LHCN-M2 (cell line): ENCODE results near the gene TSPAN7. TPM values are rescaled to one million over a fixed set of nuclear protein-coding genes. Genes with fewer than 3 reads are reported as not detected.
A peak's percentile ranks its signal among the peaks of the same experiment; 100 is the strongest.

Experiments used
- DNase-seq: peaks from one replicate; pipeline ENCODE4 v3.0.0-alpha.2; 2012; ENCODE audit warnings: low read depth
- polyA plus RNA-seq: library from polyadenylated mRNA; unstranded; fragments of >200 nt; gene quantifications from one replicate; pipeline ENCODE4 v1.2.1, GENCODE V29; 2012; ENCODE audit warnings: missing spikeins
- total RNA-seq: library from RNA; depleted of rRNA; stranded (reverse); fragments of >200 nt; gene quantifications from 2 replicates; pipeline ENCODE4 v1.2.3, GENCODE V29; 2014; rRNA removed

Gene TSPAN7, protein sequence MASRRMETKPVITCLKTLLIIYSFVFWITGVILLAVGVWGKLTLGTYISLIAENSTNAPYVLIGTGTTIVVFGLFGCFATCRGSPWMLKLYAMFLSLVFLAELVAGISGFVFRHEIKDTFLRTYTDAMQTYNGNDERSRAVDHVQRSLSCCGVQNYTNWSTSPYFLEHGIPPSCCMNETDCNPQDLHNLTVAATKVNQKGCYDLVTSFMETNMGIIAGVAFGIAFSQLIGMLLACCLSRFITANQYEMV
- 0.26 and 1.8 TPM in 2 replicates for total RNA-seq
- 1.0 TPM for polyA plus RNA-seq

DNA sequence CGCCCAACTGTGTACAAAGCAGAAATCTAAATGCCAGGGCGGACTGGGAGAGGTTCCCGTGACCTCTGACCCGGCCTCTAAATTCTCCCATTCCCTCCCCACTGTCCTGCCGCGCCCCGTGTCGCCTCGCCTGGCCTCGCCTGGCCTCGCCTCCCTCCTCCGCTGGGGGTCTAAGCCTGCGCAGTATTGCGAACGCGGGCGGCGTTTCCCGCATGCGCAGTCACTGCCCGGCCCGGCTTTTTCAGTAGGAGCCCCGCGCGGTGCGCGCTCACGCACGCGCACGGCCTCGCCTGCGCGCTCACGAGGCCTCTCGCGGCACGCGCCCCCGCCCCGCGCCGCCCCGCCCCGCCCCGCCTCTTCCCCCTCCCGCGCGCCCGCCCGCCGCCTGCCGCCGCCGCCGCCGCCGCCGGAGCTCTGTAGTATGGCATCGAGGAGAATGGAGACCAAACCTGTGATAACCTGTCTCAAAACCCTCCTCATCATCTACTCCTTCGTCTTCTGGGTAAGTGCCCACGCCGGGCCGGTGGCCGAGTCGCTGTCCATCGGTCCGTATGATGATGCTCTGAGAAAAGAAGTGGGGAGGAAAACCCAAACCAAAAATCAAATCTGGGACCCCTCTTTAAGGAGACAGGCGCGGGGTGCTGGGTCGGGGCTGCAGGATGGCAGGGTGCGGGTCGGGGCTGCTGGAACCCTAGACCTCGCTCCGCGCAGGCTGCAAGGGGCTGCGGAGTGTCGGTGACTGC is at the start of gene TSPAN7:
Gene TSPAN7, plus strand, starts transcription at position 417 of the 743 bp plus-strand sequence. Its CDS starts 5 bp downstream, at position 422.
- peak; percentile 59 for DNase-seq

GRCh38 chrX:38513112-38513742 is 48.1 kb upstream of the TSPAN7 start:
- DNase-seq: peak; percentile 30

DNA sequence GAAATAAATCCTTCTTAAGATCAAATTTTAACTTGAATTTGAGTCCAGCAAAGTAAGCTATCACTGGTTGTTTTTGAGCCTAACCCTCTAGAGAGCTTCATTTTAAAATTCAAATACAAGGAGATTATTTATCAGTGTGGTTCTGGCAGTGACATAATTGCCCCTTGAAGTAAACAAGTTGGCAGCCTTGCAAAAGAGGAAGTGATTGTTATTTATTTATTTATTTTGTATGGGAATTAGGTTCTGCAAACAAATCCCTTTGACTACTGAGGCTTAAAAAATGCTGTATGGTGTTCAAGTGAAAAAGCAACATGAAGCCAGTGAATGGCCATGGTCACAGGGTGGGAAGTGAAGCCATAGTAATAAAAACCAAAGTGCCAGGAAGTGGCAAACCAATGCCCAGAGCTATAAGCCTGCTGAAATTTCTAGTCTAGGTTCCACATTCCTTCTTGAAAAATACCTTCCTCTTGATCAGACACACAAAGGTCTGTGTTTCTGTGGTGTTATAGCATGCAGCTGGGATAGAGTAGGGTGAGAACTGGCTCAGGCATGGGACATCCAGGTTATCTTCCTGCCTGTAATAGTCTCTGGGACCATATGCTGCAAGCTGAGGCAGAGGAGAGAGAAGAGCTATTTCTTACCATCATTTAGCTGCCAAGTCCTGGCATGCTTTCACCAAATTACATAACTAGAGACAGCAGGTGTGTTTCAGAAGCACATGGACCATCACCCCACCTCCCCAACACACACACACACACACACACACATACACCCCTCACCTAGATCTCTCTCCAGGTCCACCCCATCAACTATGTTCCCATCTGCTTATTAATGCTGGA is 47.1 kb upstream of the TSPAN7 start:
- no peak for DNase-seq

- DNase-seq: no peak
Observed at GRCh38 chrX:38515291-38515690, 46.1 kb upstream of the TSPAN7 start.

GRCh38 chrX:38516196-38516774 is 45.1 kb upstream of the TSPAN7 start:
- no peak for DNase-seq

DNA sequence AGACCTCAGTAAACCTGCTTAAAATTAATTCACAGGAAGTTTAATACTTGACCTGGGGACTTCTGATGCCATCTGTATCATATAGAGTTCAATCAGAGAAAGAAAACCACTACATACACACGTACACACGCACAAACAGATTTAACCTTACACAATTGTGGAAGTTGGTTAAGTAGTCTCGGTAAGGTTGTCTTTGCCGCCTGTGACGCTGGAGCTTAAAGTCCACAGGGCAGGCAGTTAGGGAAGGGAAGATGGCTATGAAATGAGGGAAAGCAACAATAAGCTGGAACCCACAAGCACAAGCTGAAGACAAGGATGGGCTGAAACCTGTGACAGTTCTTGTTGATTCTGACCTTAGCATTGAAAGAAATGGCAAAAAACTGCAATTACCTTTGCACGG is 41.7 kb upstream of the TSPAN7 start:
- DNase-seq: no peak

DNA sequence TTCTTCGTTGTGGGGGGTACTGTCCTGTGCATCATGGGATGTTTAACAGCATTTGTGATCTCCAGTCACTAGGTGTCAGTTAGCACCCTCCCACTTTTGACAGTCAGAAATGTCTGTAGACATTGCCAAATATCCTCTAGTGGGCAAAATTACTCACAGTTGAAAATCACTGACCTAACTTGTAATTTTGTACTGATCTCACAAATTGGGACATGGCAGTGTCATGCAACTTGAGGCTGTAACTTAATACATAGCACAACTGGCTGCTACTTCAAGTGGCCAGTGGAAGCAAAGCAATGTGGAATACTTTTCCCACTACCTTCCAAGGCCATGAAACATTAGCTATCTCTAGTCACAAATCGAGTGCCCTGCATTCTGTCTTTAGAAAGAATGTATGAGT is 23.2 kb upstream of the TSPAN7 start:
- peak; percentile 33 for DNase-seq

DNA sequence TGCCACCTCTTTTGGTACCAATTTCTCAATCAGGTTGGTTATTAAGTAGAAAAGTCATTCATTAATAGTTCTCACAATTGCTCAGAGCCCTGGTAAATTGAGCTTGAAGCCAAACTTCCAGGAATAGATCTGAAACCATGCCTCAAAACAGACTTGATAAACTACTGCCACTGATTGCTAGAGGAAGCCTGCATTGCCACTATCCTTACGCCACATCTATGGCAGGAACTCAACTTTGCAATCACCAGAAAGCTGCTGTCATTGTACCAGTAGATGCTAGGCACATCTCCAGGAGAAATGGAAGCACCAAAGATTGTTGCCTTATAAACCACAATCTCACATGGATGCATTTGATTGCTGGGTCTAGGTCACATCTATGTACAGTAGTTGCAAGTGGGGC is 21.6 kb upstream of the TSPAN7 start:
- DNase-seq: no peak

GRCh38 chrX:38548508-38548907 is 12.8 kb upstream of the TSPAN7 start:
- DNase-seq: no peak

- DNase-seq: no peak
Observed at GRCh38 chrX:38552721-38553120, 8.6 kb upstream of the TSPAN7 start.

DNA sequence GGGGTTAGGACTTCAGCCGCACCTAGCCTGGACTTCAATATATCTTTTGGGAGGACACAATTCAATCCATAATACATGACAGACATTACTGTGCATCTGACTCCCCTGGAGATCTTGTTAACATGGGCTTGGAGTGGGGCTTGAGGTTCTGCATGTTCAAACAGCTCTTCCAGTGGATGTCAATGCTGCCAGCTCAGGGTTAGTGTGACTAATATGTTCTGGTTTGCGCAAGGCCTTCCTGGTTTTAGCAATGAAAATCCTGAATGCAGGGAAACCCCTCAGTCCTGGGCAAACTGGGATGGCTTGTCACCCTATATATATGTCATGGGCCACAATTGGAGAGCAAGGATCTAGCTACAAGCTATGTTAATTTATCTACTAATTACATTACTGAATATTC is 2.7 kb upstream of the TSPAN7 start:
- DNase-seq: peak; percentile 13

GRCh38 chrX:38560776-38561125 is 591 bp upstream of the TSPAN7 start:
- DNase-seq: no peak

- no peak for DNase-seq
Observed at GRCh38 chrX:38561951-38562719, 793 bp downstream of the TSPAN7 start.

DNA sequence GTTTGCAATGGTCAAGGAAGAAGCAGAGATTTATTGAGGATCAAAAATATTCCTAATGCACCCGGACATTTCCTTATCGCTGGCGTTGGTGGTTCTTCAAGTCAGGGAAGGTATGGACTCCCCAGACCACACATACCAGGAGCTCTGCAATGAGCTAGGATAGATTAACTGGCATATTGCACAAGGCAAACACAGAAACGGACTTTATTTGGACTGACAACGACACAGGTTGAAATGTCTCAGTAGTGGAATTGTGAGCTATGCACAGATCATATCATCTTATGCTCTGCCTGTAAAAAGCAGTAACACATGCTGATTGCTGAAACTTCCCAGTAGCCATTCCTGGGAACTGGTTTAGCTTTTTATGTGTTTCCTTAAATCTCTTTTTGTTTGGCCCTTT is 1.7 kb downstream of the TSPAN7 start:
- no peak for DNase-seq

DNA sequence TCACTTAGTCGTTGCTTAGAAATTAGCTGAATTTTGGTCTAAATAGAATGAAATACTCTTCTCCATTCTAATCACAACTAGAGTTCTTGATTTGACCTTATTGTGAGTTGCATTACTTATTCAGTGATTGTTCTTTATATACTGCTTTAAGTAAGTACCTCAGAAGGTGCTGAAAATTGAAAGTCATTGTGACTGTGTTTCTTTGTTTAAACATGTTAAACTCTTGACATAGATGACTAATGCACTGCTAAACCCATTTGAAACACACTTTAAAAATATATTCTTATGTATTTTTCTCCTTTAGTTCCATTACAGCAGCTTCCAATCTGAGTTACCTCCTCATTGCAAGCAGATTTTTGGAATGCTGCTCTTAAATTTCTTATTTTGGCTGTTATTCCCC is 9.1 kb downstream of the TSPAN7 start:
- no peak for DNase-seq

DNA sequence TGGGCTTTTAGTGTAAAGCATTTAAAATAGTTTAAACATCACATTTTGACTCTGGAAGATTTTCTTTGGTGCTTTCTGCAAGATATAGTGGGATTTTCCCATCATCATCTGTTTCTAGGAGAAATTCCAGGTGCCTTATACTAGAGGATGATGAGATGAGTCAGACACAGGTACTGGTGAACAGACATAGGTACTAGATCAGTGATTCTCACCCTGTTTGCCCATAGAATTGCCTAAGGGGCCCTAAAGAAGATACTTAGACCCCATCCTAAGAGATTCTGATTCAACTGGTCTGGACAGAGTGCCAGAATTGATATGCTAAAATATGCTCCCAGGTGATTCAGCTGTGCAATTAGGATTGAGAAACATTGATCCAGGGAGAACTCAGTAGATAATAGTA is 9.7 kb downstream of the TSPAN7 start:
- DNase-seq: no peak

- DNase-seq: no peak
Observed at GRCh38 chrX:38574858-38575257, 13.5 kb downstream of the TSPAN7 start.

DNA sequence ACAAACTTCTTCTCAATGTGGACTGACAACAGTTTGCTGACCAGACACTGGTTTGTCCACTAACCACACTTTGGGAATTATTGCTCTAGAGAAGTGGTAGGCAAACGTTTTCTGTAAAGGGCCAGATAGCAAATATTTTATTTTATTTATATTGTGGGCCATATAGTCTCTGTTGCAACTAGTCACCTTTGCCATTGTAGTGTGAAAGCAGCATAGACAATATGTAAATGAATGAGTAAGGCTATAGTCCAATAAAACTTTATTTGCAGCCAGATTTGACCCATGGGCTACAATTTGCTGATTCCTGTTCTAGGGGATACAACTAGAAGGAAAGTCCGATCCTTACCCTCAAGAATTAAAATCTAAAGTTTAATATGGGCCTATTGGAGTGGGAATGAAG is 14.5 kb downstream of the TSPAN7 start:
- DNase-seq: no peak

DNA sequence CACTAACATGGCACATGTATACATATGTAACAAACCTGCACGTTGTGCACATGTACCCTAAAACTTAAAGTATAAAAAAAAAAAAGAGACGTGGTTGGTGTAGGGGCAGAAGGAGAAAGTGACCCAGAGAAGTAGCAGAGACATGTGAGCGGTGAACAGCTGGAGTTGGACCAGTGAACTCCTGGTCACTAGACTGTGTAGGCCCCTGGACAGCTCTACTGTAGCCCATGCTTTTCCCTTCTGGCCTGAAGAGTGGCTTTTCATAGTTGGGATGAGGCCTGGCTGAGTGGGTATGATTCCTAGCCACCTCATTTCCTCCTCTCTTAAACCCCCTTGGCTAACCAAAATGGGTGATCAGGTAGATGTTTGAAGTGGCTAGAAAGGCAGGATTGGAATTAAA is 16.4 kb downstream of the TSPAN7 start:
- DNase-seq: no peak

- no peak for DNase-seq
Observed at GRCh38 chrX:38578167-38578566, 16.8 kb downstream of the TSPAN7 start.

DNA sequence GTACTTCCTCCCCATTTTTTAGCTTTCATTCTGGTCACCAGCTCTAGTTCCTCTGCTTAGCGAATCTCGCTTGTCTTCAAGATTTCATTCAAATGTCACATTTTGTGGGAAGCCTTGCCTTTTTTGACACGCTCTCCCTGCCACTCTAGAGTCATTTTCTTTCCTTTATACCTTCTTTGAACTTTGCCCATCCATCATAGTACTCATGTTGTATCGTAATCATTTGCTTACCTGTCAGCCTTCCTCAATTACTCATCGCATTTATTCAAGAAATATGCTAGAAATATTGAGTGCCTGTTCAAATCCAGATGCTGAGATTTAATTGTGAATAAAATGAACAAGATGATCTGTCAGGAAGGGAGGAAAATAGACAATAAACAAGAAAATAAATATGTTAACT is 21.8 kb downstream of the TSPAN7 start:
- DNase-seq: no peak
